DOHH2 (cell line): Measurements from ENCODE around the gene AOC3.
"Not testable (repeated sequence)": the region's sequence is repeated elsewhere in the genome, so short reads cannot be mapped to it uniquely, and the experiment has no call there.

Experiments
- H3F3A ChIP-seq: fragments of 200-600 bp; sonication (generic), shearing (Covaris generic); 2 replicates; pipeline ENCODE4 v1.6.0; 2016; ENCODE audit warnings: antibody characterized with exemption, mild to moderate bottlenecking; ENCODE audit not compliant: control insufficient read depth, insufficient read depth
- H3K27ac ChIP-seq: fragments of 200-600 bp; sonication (generic); 2 replicates; pipeline ENCODE4 v1.5.1; 2014; ENCODE audit warnings: low read depth, mild to moderate bottlenecking, low read length, moderate library complexity
- H3K27me3 ChIP-seq: fragments of 200-600 bp; sonication (generic); 2 replicates; pipeline ENCODE4 v1.6.1; 2014; ENCODE audit warnings: mild to moderate bottlenecking, low read length, mixed read lengths; ENCODE audit not compliant: control insufficient read depth
- H3K36me3 ChIP-seq: fragments of 200-600 bp; sonication (generic); 2 replicates; pipeline ENCODE4 v1.6.1; 2014; ENCODE audit warnings: mild to moderate bottlenecking, low read length, moderate library complexity, mixed read lengths; ENCODE audit not compliant: control insufficient read depth
- H3K4me1 ChIP-seq: fragments of 200-600 bp; sonication (generic); 2 replicates; pipeline ENCODE4 v1.6.1; 2014; ENCODE audit warnings: mild to moderate bottlenecking, low read length, mixed read lengths; ENCODE audit not compliant: control insufficient read depth
- H3K4me2 ChIP-seq: fragments of 200-600 bp; sonication (generic); 2 replicates; pipeline ENCODE4 v1.6.0; 2014; ENCODE audit warnings: mild to moderate bottlenecking, low read length, moderate library complexity
- H3K4me3 ChIP-seq: fragments of 200-600 bp; sonication (generic); 2 replicates; pipeline ENCODE4 v1.5.1; 2014; ENCODE audit warnings: mild to moderate bottlenecking, low read length, mixed read lengths
- H3K79me2 ChIP-seq: fragments of 200-600 bp; sonication (generic); 2 replicates; pipeline ENCODE4 v1.6.1; 2014; ENCODE audit warnings: mild to moderate bottlenecking, low read length, mixed read lengths; ENCODE audit not compliant: control insufficient read depth
- H3K9me2 ChIP-seq: fragments of 200-600 bp; sonication (generic); replicated peaks from 2 replicates; pipeline ENCODE4 v1.6.1; 2014; ENCODE audit warnings: mild to moderate bottlenecking, low read length, mixed read lengths; ENCODE audit not compliant: control insufficient read depth
- H3K9me3 ChIP-seq: fragments of 200-600 bp; sonication (generic); 2 replicates; pipeline ENCODE4 v1.6.1; 2014; ENCODE audit warnings: antibody characterized with exemption, low read length, mixed read lengths; ENCODE audit not compliant: control insufficient read depth, insufficient read depth
- H4K20me1 ChIP-seq: fragments of 200-600 bp; sonication (generic); 2 replicates; pipeline ENCODE4 v1.6.0; 2014; ENCODE audit warnings: low read depth, mild to moderate bottlenecking, antibody characterized with exemption, low read length, moderate library complexity; ENCODE audit not compliant: control insufficient read depth, insufficient read depth
- CTCF ChIP-seq: fragments of 200-600 bp; sonication (generic); IDR thresholded peaks from one replicate; pipeline ENCODE4 v1.5.1; 2014; ENCODE audit warnings: antibody characterized with exemption, mild to moderate bottlenecking, low read depth, low read length; ENCODE audit not compliant: poor library complexity, severe bottlenecking
- EZH2phosphoT487 ChIP-seq: fragments of 200-600 bp; sonication (generic); IDR thresholded peaks from 2 replicates; pipeline ENCODE4 v1.6.1; 2017; ENCODE audit warnings: borderline replicate concordance, mild to moderate bottlenecking, antibody characterized with exemption, low read length, moderate library complexity, mixed read lengths

The AOC3 gene

DNA sequence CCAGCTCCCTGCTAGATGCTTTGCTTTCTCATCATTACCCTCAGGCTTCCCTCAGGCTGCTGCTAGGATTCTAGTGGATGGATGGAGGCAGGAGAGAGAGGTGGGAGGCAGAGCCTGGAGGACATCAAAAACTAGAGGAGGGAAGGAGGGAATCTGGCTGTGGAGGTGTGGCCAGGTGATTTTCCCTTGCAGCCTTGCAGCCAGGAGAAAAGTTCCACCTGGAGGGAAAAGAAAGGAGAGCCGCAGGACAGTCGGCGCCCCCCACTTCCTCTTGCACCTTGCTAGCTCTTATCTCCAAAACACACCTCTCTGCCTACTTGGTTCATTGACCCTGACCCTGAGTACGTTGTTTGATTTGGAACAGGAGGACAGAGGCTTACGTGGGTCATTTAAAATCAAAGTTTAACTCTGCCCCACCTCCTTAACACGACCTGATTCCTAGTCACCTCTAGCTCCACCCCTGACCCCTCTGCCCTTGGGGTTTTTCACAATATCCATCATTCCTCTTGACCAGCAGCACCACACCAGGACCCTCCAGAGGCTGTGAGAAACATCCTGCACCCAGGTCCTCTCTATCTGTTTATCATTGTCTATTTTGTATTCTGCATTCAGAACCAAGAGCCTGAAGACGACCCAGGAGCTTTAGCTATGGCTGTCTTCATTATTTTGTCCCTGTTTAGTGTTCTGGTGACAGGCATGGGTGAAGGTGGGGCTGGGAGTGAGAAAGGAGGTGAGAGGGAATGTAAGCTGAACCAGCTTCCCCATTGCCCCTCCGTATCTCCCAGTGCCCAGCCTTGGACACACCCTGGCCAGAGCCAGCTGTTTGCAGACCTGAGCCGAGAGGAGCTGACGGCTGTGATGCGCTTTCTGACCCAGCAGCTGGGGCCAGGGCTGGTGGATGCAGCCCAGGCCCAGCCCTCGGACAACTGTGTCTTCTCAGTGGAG is 15.9 kb downstream of the AOC3 start:
- Histone ChIP-seq H3K4me2 (no peak overlapping the region), H4K20me1 (no peaks in the 10 kb centered on the region), H3F3A (no peaks in the 10 kb centered on the region), H3K27me3 (peaks cover 18% of the 10 kb centered on the region; the same call in 1 of the 2 replicates), H3K79me2 (no peaks in the 10 kb centered on the region), H3K36me3 (no peaks in the 10 kb centered on the region), H3K4me1 (no peaks in the 10 kb centered on the region), H3K4me3 (no peak overlapping the region), H3K9me3 (no peaks in the 10 kb centered on the region), H3K9me2 (no peaks in the 10 kb centered on the region), H3K27ac (no peak overlapping the region)
- TF ChIP-seq EZH2phosphoT487 (no peak), CTCF (no peak)

- not testable (repeated sequence) for H4K20me1 ChIP-seq, H3F3A ChIP-seq, H3K4me3 ChIP-seq, H3K79me2 ChIP-seq, H3K9me3 ChIP-seq, H3K9me2 ChIP-seq, H3K36me3 ChIP-seq, H3K27ac ChIP-seq, H3K4me1 ChIP-seq, H3K4me2 ChIP-seq
- H3K27me3 ChIP-seq = peaks cover 21% of the 10 kb centered on the region
These were observed 16.8 kb downstream of the AOC3 start for GRCh38 chr17:42867694-42868261.

- Histone ChIP-seq H3K36me3 (no peaks in the 10 kb centered on the region), H3F3A (no peaks in the 10 kb centered on the region), H3K79me2 (no peaks in the 10 kb centered on the region), H3K9me2 (no peaks in the 10 kb centered on the region), H3K9me3 (no peaks in the 10 kb centered on the region), H3K4me1 (no peaks in the 10 kb centered on the region), H3K4me2 (no peak overlapping the region), H3K4me3 (no peak overlapping the region), H3K27me3 (peaks cover 24% of the 10 kb centered on the region), H4K20me1 (no peaks in the 10 kb centered on the region), H3K27ac (no peak overlapping the region)
- TF ChIP-seq EZH2phosphoT487 = no peak
- no peak for TF ChIP-seq CTCF
These were observed 17.3 kb downstream of the AOC3 start for GRCh38 chr17:42868338-42868737.

DNA sequence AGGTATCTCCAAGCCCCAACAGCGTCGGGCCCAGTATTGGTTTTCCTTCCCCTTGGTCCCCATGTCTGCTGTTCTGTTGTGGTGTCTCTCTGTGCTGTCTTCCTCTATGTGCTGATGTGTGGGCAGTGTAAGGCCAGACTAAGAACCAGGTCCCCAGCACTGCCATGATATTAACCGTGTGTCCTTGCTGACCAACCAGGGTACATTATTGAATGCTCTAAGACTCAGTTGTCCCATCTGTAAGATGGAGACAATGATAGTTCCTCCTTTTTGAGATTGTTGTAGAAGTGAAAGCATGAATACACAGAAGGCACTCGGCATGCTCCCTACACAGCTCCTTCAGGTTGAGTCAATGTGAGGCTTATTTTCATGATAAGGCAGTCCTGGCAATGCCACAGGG is 20.6 kb downstream of the AOC3 start:
- Histone ChIP-seq H3F3A (no peaks in the 10 kb centered on the region), H4K20me1 (no peaks in the 10 kb centered on the region), H3K27me3 (peaks cover 24% of the 10 kb centered on the region), H3K36me3 (no peaks in the 10 kb centered on the region), H3K4me1 (no peaks in the 10 kb centered on the region), H3K9me3 (no peaks in the 10 kb centered on the region), H3K79me2 (no peaks in the 10 kb centered on the region), H3K27ac (no peak overlapping the region), H3K4me3 (no peak overlapping the region), H3K4me2 (no peak overlapping the region), H3K9me2 (no peaks in the 10 kb centered on the region)
- TF ChIP-seq EZH2phosphoT487 (no peak), CTCF (no peak)
